Thyroid gland (tissue), 4 donors: Measurements from ENCODE around the gene IFT88. TPM values are rescaled to one million over a fixed set of nuclear protein-coding genes. Genes with fewer than 3 reads are reported as not detected.

ENCODE experiments used
- DNase-seq, 2 donors: peaks; one replicate each; pipeline ENCODE4 v3.0.0-alpha.2; 2019
- H3K27ac ChIP-seq, 3 donors: fragments of 200-600 bp; sonication (generic); 1 replicate in 2 of 3; 2 replicates in 1 of 3; pipeline ENCODE4 v1.5.1; 2016 to 2019; ENCODE audit warnings: mild to moderate bottlenecking in 1 of 3, moderate library complexity in 1 of 3
- H3K27me3 ChIP-seq: fragments of 200-600 bp; sonication (generic); one replicate; pipeline ENCODE4 v1.5.1; 2019
- H3K36me3 ChIP-seq, 2 donors: fragments of 200-600 bp; sonication (generic); one replicate each; pipeline ENCODE4 v1.5.1; 2016 to 2019
- H3K4me1 ChIP-seq, 2 donors: fragments of 200-600 bp; sonication (generic); one replicate each; pipeline ENCODE4 v1.5.1; 2017 to 2019
- H3K4me3 ChIP-seq, 3 donors: fragments of 200-600 bp; sonication (generic); replicated peaks in 1 of 3; 1 replicate in 2 of 3; 2 replicates in 1 of 3; pipeline ENCODE4 v1.5.1; 2016; ENCODE audit warnings: mild to moderate bottlenecking in 1 of 3
- H3K9me3 ChIP-seq: fragments of 200-600 bp; sonication (generic); one replicate; pipeline ENCODE4 v1.5.1; 2017
- POLR2A ChIP-seq, 2 donors: fragments of 450-650 bp; IDR thresholded peaks; one replicate each; pipeline ENCODE4 v1.6.1; 2017; ENCODE audit warnings: antibody characterized with exemption in 2 of 2, mild to moderate bottlenecking in 2 of 2, moderate library complexity in 1 of 2
- WGBS, 2 donors: methylation state at CpG; one replicate each; pipeline ENCODE4 v1.1.5; 2017; 5-methylcytosine and 5-hydroxymethylcytosine counted together
- intact Hi-C: fragments of 100-400 bp; cut with DNase I; formaldehyde crosslinking; loops from one replicate; pipeline ENCODE4 v1.15.1; 2023
- total RNA-seq, 4 donors: library from RNA; depleted of rRNA; stranded (reverse); fragments of >200 nt; gene quantifications; one replicate each; pipeline ENCODE4 v1.2.3, GENCODE V29; 2016
- TF ChIP-seq, protein P1 (sequence below), 6 experiments: fragments of 200-600 bp in 3 of 6; fragments of 450-650 bp in 3 of 6; sonication (generic) in 3 of 6; IDR thresholded peaks; one replicate each; pipeline ENCODE4 v1.5.1; 2016 to 2019; ENCODE audit warnings: antibody characterized with exemption in 6 of 6, mild to moderate bottlenecking in 2 of 6, inconsistent platforms in 1 of 6, moderate library complexity in 1 of 6

Gene IFT88
- total RNA-seq, 4 donors from 2014 or later, result 30.2 to 59.5 (median 42.2) TPM

DNA sequence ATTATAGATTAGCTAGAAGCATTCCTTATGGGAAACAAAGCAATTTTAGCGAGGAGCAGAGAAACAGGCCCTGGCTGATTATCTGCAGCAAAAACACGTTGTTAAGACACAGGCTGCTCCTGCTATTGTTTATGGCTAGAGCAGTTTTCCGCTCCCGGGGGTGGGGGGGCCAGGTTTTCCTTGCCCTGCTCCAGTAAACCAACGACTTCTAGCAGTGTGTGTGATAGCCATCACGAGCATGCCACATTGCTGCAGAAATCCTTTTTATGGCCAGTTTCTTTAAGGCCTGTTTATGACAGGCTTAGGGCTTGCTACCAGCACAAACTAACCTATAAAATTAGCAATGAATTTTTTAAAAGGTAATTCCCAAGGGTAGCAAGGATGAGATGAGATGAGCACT lies 118.1 kb downstream of the IFT88 start:
- 68 to 88% methylated on average over 6 of the region's 6 CpGs for WGBS, 2 donors
- no peak overlapping the region for H3K4me3 ChIP-seq
- intact Hi-C loops, result no loop called here

DNA sequence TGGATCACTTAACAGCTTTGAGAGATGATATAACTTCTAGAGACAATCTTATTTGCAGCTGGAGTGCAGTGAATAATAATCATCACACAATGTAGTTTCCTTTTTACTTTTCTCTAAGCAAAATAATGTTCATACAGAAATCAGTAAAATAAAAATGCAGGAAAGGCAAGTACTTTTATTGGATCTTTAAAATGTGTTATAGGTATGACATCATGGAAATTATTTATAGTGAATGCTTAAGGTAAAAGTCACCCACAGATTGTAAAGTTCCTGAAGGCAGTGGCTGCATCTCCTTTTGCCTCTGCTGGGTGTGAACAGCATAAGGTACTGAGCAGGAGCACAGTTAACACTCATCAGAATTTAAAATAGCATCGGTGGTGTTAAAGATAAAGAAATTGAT lies 119.2 kb downstream of the IFT88 start:
- 92 to 95% methylated on average over 1 of the region's 1 CpG for WGBS, 2 donors
- no peak for DNase-seq
- Histone ChIP-seq H3K36me3 (no peaks in the 10 kb centered on the region), H3K27ac (no peak overlapping the region), H3K27me3 (no peaks in the 10 kb centered on the region), H3K4me1 (no peaks in the 10 kb centered on the region), H3K9me3 (no peaks in the 10 kb centered on the region), H3K4me3 (no peak overlapping the region)
- TF ChIP-seq POLR2A (IDR thresholded peaks at IDR 0.05), result no peak
- TF ChIP-seq, protein P1, sequence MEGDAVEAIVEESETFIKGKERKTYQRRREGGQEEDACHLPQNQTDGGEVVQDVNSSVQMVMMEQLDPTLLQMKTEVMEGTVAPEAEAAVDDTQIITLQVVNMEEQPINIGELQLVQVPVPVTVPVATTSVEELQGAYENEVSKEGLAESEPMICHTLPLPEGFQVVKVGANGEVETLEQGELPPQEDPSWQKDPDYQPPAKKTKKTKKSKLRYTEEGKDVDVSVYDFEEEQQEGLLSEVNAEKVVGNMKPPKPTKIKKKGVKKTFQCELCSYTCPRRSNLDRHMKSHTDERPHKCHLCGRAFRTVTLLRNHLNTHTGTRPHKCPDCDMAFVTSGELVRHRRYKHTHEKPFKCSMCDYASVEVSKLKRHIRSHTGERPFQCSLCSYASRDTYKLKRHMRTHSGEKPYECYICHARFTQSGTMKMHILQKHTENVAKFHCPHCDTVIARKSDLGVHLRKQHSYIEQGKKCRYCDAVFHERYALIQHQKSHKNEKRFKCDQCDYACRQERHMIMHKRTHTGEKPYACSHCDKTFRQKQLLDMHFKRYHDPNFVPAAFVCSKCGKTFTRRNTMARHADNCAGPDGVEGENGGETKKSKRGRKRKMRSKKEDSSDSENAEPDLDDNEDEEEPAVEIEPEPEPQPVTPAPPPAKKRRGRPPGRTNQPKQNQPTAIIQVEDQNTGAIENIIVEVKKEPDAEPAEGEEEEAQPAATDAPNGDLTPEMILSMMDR (IDR thresholded peaks at IDR 0.05), result no peak
- intact Hi-C loops, result no loop called here

More for the DNA sequence above, 118.1 kb downstream of the IFT88 start:
- H3K27me3 ChIP-seq, result no peaks in the 10 kb centered on the region
- TF ChIP-seq POLR2A (IDR thresholded peaks at IDR 0.05), result no peak
- TF ChIP-seq, protein P1 (IDR thresholded peaks at IDR 0.05), result no peak
- H3K4me1 ChIP-seq, result no peaks in the 10 kb centered on the region
- DNase-seq, result no peak
- H3K9me3 ChIP-seq, result no peaks in the 10 kb centered on the region
- no peaks in the 10 kb centered on the region for H3K36me3 ChIP-seq
- no peak overlapping the region for H3K27ac ChIP-seq

DNA sequence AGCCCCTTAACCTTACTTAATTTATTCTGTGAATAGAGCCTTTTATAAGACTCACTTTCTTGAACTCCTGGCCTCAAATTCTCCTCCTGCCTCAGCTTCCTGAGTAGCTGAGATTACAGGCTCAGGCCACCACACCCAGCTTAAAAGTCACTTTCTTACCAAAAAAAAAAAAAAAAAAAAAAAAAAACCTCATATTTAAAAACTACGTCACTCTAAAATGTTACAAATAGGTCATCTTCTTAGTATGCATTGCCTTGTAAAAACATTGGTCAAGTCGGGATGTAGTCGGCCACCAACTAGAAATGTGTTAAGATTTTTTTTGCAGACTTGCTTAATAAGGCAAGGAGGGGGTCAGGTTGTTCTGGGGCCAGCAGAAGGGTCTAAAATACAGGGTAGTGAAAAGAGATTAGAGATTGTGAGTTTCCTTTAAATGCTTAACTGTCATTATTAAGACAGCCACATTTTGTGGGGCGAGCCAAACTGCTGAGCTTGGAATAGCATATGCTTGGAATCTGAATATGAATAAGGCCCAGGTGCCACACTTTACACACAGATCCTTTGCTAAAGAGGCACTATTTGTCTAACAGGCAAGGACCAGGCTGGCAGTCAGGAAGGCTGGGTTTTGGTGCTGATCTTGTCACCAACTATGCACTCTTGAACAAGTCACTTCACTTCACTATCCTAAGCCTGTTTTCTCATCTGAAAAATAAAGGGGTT lies 120.1 kb downstream of the IFT88 start:
- DNase-seq, result no peak
- no peak for TF ChIP-seq POLR2A (IDR thresholded peaks at IDR 0.05)
- TF ChIP-seq, protein P1 (IDR thresholded peaks at IDR 0.05), result no peak
- Histone ChIP-seq H3K27me3 (no peaks in the 10 kb centered on the region), H3K4me3 (no peak overlapping the region), H3K9me3 (no peaks in the 10 kb centered on the region), H3K4me1 (no peaks in the 10 kb centered on the region), H3K27ac (no peak overlapping the region), H3K36me3 (no peaks in the 10 kb centered on the region)
- 77 to 82% methylated on average over 4 of the region's 4 CpGs for WGBS, 2 donors
- intact Hi-C loops, result no loop called here

DNA sequence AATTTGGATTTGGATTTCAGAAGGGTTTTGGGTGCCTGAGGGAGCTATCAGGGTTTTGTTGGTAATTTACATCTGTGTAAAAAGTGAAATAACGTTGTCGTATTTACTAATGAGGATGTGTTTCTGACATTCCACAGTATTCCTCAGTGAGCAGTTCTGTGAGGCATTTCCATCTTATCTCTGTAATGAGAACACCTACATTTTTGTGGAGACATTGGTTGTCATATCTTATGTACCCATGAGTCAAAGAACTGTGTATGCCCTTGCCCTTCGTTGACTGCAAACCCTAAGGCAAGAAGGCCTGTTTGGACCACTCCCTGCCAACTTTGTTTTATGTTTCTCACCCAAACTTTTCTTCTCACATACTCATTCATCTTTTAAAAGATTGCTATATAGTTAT lies 122.3 kb downstream of the IFT88 start:
- no peaks in the 10 kb centered on the region for H3K36me3 ChIP-seq
- intact Hi-C loops, result no loop called here
- H3K9me3 ChIP-seq, result no peaks in the 10 kb centered on the region
- DNase-seq, result no peak
- H3K27me3 ChIP-seq, result no peaks in the 10 kb centered on the region
- 97 to 100% methylated on average over 3 of the region's 3 CpGs for WGBS, 2 donors
- TF ChIP-seq, protein P1 (IDR thresholded peaks at IDR 0.05), result no peak
- no peak for TF ChIP-seq POLR2A (IDR thresholded peaks at IDR 0.05)
- H3K27ac ChIP-seq, result no peak overlapping the region
- no peaks in the 10 kb centered on the region for H3K4me1 ChIP-seq
- H3K4me3 ChIP-seq, result no peak overlapping the region

DNA sequence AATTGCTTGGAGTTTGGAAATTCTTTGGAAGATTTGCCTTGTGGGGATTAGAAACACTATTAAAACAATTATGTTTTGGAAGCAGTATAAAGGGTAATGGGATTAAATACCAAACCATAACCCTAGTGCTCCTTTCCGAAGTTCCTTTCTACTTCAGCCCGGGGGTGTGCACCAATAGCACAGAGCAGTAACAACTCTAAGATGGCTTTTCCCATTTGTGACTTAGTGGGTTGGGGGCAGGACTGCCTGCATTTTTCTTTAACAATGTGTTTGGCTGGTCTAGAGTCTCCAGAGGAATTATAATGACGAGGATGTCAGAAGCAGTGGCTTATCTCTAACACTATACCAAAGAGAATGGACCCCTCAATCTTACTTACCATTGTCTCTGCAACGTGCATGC lies 124.7 kb downstream of the IFT88 start:
- H3K4me1 ChIP-seq, result no peaks in the 10 kb centered on the region
- DNase-seq, result no peak
- H3K27me3 ChIP-seq, result no peaks in the 10 kb centered on the region
- 66 to 70% methylated on average over 4 of the region's 4 CpGs for WGBS, 2 donors
- intact Hi-C loops, result no loop called here
- no peak for TF ChIP-seq POLR2A (IDR thresholded peaks at IDR 0.05)
- TF ChIP-seq, protein P1 (IDR thresholded peaks at IDR 0.05), result no peak
- no peaks in the 10 kb centered on the region for H3K9me3 ChIP-seq
- no peak overlapping the region for H3K4me3 ChIP-seq
- no peak overlapping the region for H3K27ac ChIP-seq
- H3K36me3 ChIP-seq, result no peaks in the 10 kb centered on the region
